Transverse colon (tissue), 4 donors: ENCODE measurements around the gene NUP98. TPM values are rescaled to one million over a fixed set of nuclear protein-coding genes. Genes with fewer than 3 reads are reported as not detected.
"Not testable (repeated sequence)": the region's sequence is repeated elsewhere in the genome, so short reads cannot be mapped to it uniquely, and the experiment has no call there.

Experiments
- DNase-seq: peaks from one replicate; pipeline ENCODE4 v3.0.0-alpha.2; 2019
- H3K27ac ChIP-seq, 4 donors: fragments of 200-600 bp; sonication (generic); 2 replicates each; pipeline ENCODE4 v1.5.1; 2016 to 2018; ENCODE audit warnings: inconsistent platforms in 4 of 4
- H3K27me3 ChIP-seq: fragments of 200-600 bp; sonication (generic); 2 replicates; pipeline ENCODE4 v1.5.1; 2017; ENCODE audit warnings: inconsistent platforms
- H3K36me3 ChIP-seq, 4 donors: fragments of 200-600 bp; sonication (generic); 2 replicates each; pipeline ENCODE4 v1.5.1; 2017 to 2019; ENCODE audit warnings: inconsistent platforms in 4 of 4
- H3K4me1 ChIP-seq, 4 donors: fragments of 200-600 bp; sonication (generic); 2 replicates each; pipeline ENCODE4 v1.5.1; 2017 to 2020; ENCODE audit warnings: inconsistent platforms in 4 of 4
- H3K4me3 ChIP-seq, 4 donors: fragments of 200-600 bp; sonication (generic); 1 replicate in 1 of 4; 2 replicates in 3 of 4; pipeline versions ENCODE4 v1.5.1 to v1.6.1; 2017 to 2019; ENCODE audit warnings: inconsistent platforms in 4 of 4
- H3K9me3 ChIP-seq, 2 donors: fragments of 200-600 bp; sonication (generic); 2 replicates each; pipeline ENCODE4 v1.5.1; 2017 to 2019; ENCODE audit warnings: inconsistent platforms in 2 of 2
- CTCF ChIP-seq, 5 experiments: fragments of 200-600 bp in 3 of 5; fragments of 450-650 bp in 2 of 5; sonication (generic) in 3 of 5; IDR thresholded peaks; 1 replicate in 2 of 5; 2 replicates in 3 of 5; pipeline ENCODE4 v1.5.1; 2016 to 2017; ENCODE audit warnings: antibody characterized with exemption in 5 of 5, inconsistent platforms in 3 of 5, mild to moderate bottlenecking in 2 of 5, moderate library complexity in 1 of 5
- EP300 ChIP-seq: sonication (generic); formaldehyde crosslinking; IDR thresholded peaks from one replicate; pipeline ENCODE4 v1.6.1; 2017; ENCODE audit warnings: antibody characterized with exemption, low read depth
- POLR2A ChIP-seq: fragments of 450-650 bp; IDR thresholded peaks from one replicate; pipeline ENCODE4 v1.6.1; 2016; ENCODE audit warnings: antibody characterized with exemption, mild to moderate bottlenecking, moderate library complexity
- POLR2AphosphoS5 ChIP-seq, 3 donors: sonication (generic); formaldehyde crosslinking; IDR thresholded peaks; one replicate each; pipeline ENCODE4 v1.6.1; 2016; ENCODE audit warnings: antibody characterized with exemption in 3 of 3
- WGBS, 2 donors: methylation state at CpG; one replicate each; pipeline ENCODE4 v1.1.5; 2018; ENCODE audit warnings: low coverage in 1 of 2; 5-methylcytosine and 5-hydroxymethylcytosine counted together
- in situ Hi-C, 4 donors: fragments of 200-750 bp; cut with MboI; loops; one replicate each; pipeline versions ENCODE4 v1.15.0 to v1.15.1; 2017; ENCODE audit warnings: low sequenced_read_pairs in 3 of 4, low pct_ligation_motif_present in 1 of 4, low pct_unique_long_range_greater_than_20kb in 1 of 4
- intact Hi-C: fragments of 100-400 bp; cut with DNase I; formaldehyde crosslinking; loops from one replicate; pipeline ENCODE4 v1.15.1; 2023; ENCODE audit warnings: low total_unique reads
- total RNA-seq, 4 donors: library from RNA; depleted of rRNA; stranded (reverse); fragments of >200 nt; gene quantifications; one replicate each; pipeline ENCODE4 v1.1.0, GENCODE V29; 2016

Gene NUP98
- total RNA-seq, 4 donors from 2014 or later = 37.0 to 103 (median 72.4) TPM

- WGBS, 2 donors = 72 to 75% methylated on average over 6 to 7 of the region's 7 CpGs
- Histone ChIP-seq H3K4me3 (no peak overlapping the region), H3K27ac (no peak overlapping the region), H3K36me3 (no peaks in the 10 kb centered on the region), H3K9me3 (no peaks in the 10 kb centered on the region), H3K4me1 (peaks cover 0 to 49% (median 17%) of the 10 kb centered on the region in 4 donors), H3K27me3 (peaks cover 46% of the 10 kb centered on the region)
- DNase-seq = no peak
- intact Hi-C loops = loop anchor here (5.0 kb wide), 1 partner anchor 327 kb away; no protein-coding TSS in a partner anchor
- TF ChIP-seq POLR2AphosphoS5 (IDR thresholded peaks at IDR 0.05) = no peak
- TF ChIP-seq POLR2A = no peak
- TF ChIP-seq EP300 = no peak
- TF ChIP-seq CTCF (IDR thresholded peaks at IDR 0.05) = no peak
- in situ Hi-C loops = no loop called here
Observed at GRCh38 chr11:3645552-3645951, 151.8 kb downstream of the NUP98 start.

- in situ Hi-C loops = no loop called here
- Histone ChIP-seq H3K9me3 (no peaks in the 10 kb centered on the region), H3K27me3 (peaks cover 42% of the 10 kb centered on the region), H3K36me3 (no peaks in the 10 kb centered on the region), H3K4me1 (peaks cover 0 to 49% (median 17%) of the 10 kb centered on the region in 4 donors), H3K4me3 (no peak within 1 kb of the TSS), H3K27ac (peak within 1 kb of the TSS in 1 of 4 donors; percentile 20)
- intact Hi-C loops = loop anchor here (5.0 kb wide), 1 partner anchor 327 kb away; no protein-coding TSS in a partner anchor
- 31 to 53% methylated on average over 4 of the region's 4 CpGs for WGBS, 2 donors
- no peak for DNase-seq
- peak in 1 of 5 experiments; percentile 22 for TF ChIP-seq CTCF (IDR thresholded peaks at IDR 0.05)
- TF ChIP-seq EP300 = no peak
- TF ChIP-seq POLR2A = no peak
- TF ChIP-seq POLR2AphosphoS5 (IDR thresholded peaks at IDR 0.05) = no peak
Observed at GRCh38 chr11:3644817-3645235, 152.5 kb downstream of the NUP98 start, which contains the start of gene ART1. Gene ART1, plus strand, starts transcription at chr11:3645128. Its CDS starts 14,086 bp downstream, at chr11:3659214.

- Histone ChIP-seq H3K4me1 (peaks cover 0 to 35% (median 17%) of the 10 kb centered on the region in 4 donors), H3K27me3 (peaks cover 28% of the 10 kb centered on the region), H3K4me3 (peak overlapping the region in 1 of 4 donors; percentile 65)
- in situ Hi-C loops, DNase-seq, H3K9me3 ChIP-seq, intact Hi-C loops, H3K27ac ChIP-seq, H3K36me3 ChIP-seq: not testable (repeated sequence)
- WGBS, 2 donors = 35 to 100% methylated on average over 1 to 11 of the region's 11 CpGs
Observed at GRCh38 chr11:3643102-3643546, 154.2 kb downstream of the NUP98 start.

GRCh38 chr11:3642071-3642951 is 155.0 kb downstream of the NUP98 start:
- Histone ChIP-seq H3K9me3 (no peaks in the 10 kb centered on the region), H3K36me3 (no peaks in the 10 kb centered on the region), H3K27ac (peak overlapping the region in 3 of 4 donors; percentile 9 to 49 (median 46)), H3K4me1 (peaks cover 0 to 32% (median 17%) of the 10 kb centered on the region in 4 donors), H3K4me3 (peak overlapping the region; percentile 13 to 65 (median 32)), H3K27me3 (peaks cover 25% of the 10 kb centered on the region)
- TF ChIP-seq CTCF (IDR thresholded peaks at IDR 0.05) = no peak
- TF ChIP-seq POLR2A = peak; percentile 33
- peak; percentile 14 to 30 (median 16) for TF ChIP-seq POLR2AphosphoS5 (IDR thresholded peaks at IDR 0.05)
- TF ChIP-seq EP300 = no peak
- peak; percentile 74 for DNase-seq
- in situ Hi-C loops (no loop called here), intact Hi-C loops (no loop called here)
- 4% methylated on average over 41 of the region's 55 CpGs; no CpG with 5 or more reads in 1 of the 2 donors for WGBS, 2 donors
